Hepatocyte (in vitro differentiated cells): Measurements from ENCODE around the gene CHST3.

Experiments used
- EZH2 ChIP-seq: fragments of 200-600 bp; sonication (generic); IDR thresholded peaks from 2 replicates; pipeline ENCODE4 v1.6.1; 2016; ENCODE audit warnings: antibody characterized with exemption, mild to moderate bottlenecking, borderline replicate concordance
- EZH2phosphoT487 ChIP-seq: fragments of 200-600 bp; sonication (generic); IDR thresholded peaks from one replicate; pipeline ENCODE4 v1.6.1; 2018; ENCODE audit warnings: antibody characterized with exemption, mild to moderate bottlenecking, low read depth, moderate library complexity; ENCODE audit not compliant: unreplicated experiment, severe bottlenecking
- TF ChIP-seq, protein P1 (sequence below): fragments of 200-600 bp; sonication (generic); IDR thresholded peaks from 2 replicates; pipeline ENCODE4 v1.5.1; 2016; ENCODE audit warnings: antibody characterized with exemption, mild to moderate bottlenecking; ENCODE audit not compliant: poor library complexity

- TF ChIP-seq, protein P1, sequence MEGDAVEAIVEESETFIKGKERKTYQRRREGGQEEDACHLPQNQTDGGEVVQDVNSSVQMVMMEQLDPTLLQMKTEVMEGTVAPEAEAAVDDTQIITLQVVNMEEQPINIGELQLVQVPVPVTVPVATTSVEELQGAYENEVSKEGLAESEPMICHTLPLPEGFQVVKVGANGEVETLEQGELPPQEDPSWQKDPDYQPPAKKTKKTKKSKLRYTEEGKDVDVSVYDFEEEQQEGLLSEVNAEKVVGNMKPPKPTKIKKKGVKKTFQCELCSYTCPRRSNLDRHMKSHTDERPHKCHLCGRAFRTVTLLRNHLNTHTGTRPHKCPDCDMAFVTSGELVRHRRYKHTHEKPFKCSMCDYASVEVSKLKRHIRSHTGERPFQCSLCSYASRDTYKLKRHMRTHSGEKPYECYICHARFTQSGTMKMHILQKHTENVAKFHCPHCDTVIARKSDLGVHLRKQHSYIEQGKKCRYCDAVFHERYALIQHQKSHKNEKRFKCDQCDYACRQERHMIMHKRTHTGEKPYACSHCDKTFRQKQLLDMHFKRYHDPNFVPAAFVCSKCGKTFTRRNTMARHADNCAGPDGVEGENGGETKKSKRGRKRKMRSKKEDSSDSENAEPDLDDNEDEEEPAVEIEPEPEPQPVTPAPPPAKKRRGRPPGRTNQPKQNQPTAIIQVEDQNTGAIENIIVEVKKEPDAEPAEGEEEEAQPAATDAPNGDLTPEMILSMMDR = no peak
- TF ChIP-seq EZH2 (no peak), EZH2phosphoT487 (no peak)
Observed at GRCh38 chr10:72059843-72060822, 95.9 kb downstream of the CHST3 start.
